GM23338 (cell line): ENCODE data around the gene SEMA3E. TPM values are rescaled to one million over a fixed set of nuclear protein-coding genes. Genes with fewer than 3 reads are reported as not detected.

Experiments used
- ATAC-seq: fragments of 200-7000 bp; cut with Tn5 transposase; 3 replicates; pipeline ENCODE4 v1.9.1; 2020
- DNase-seq: peaks from one replicate; pipeline ENCODE4 v3.0.0-alpha.2; 2015; ENCODE audit warnings: low spot score
- H2AFZ ChIP-seq: fragments of 200-600 bp; sonication (generic); 2 replicates; pipeline ENCODE4 v1.8.0; 2016; ENCODE audit warnings: antibody characterized with exemption, mild to moderate bottlenecking, moderate library complexity
- H3F3A ChIP-seq: fragments of 200-600 bp; sonication (generic); replicated peaks from 2 replicates; pipeline ENCODE4 v1.8.0; 2017; ENCODE audit warnings: antibody characterized with exemption, mixed run types, low read depth
- H3K27ac ChIP-seq: fragments of 200-600 bp; sonication (generic); 2 replicates; pipeline ENCODE4 v1.6.1; 2016; ENCODE audit warnings: low read depth
- H3K27me3 ChIP-seq: fragments of 200-600 bp; sonication (generic); 2 replicates; pipeline ENCODE4 v1.8.0; 2016; ENCODE audit warnings: mild to moderate bottlenecking, mixed run types, moderate library complexity; ENCODE audit not compliant: insufficient read depth
- H3K36me3 ChIP-seq: fragments of 200-600 bp; sonication (generic); 2 replicates; pipeline ENCODE4 v1.8.0; 2016; ENCODE audit warnings: mild to moderate bottlenecking; ENCODE audit not compliant: insufficient read depth
- H3K4me1 ChIP-seq: fragments of 200-600 bp; sonication (generic); 2 replicates; pipeline ENCODE4 v1.8.0; 2016; ENCODE audit warnings: mild to moderate bottlenecking, moderate library complexity; ENCODE audit not compliant: insufficient read depth
- H3K4me2 ChIP-seq: fragments of 200-600 bp; sonication (generic); 2 replicates; pipeline ENCODE4 v1.7.1; 2017; ENCODE audit warnings: mixed run types
- H3K4me3 ChIP-seq: fragments of 200-600 bp; sonication (generic); 2 replicates; pipeline ENCODE4 v1.6.1; 2016; ENCODE audit warnings: mixed run types
- H3K79me2 ChIP-seq: fragments of 200-600 bp; sonication (generic); replicated peaks from 2 replicates; pipeline ENCODE4 v1.8.0; 2017; ENCODE audit warnings: mild to moderate bottlenecking; ENCODE audit not compliant: insufficient read depth
- H3K9me2 ChIP-seq: fragments of 200-600 bp; sonication (generic); 2 replicates; pipeline ENCODE4 v1.8.0; 2017; ENCODE audit not compliant: insufficient read depth
- H4K20me1 ChIP-seq: fragments of 200-600 bp; sonication (generic); replicated peaks from 2 replicates; pipeline ENCODE4 v1.8.0; 2017; ENCODE audit warnings: mild to moderate bottlenecking; ENCODE audit not compliant: insufficient read depth
- H3K27ac Mint-ChIP-seq: 2 replicates; pipeline ENCODE4 v1.8.0; 2020; ENCODE audit warnings: inconsistent platforms, mild to moderate bottlenecking, moderate library complexity, mixed read lengths
- H3K27me3 Mint-ChIP-seq: 3 replicates; pipeline ENCODE4 v1.8.0; 2022; ENCODE audit warnings: low read depth, mild to moderate bottlenecking, moderate library complexity, mixed read lengths, inconsistent platforms; ENCODE audit not compliant: insufficient read depth, poor library complexity
- H3K36me3 Mint-ChIP-seq: 3 replicates; pipeline ENCODE4 v1.8.0; 2021; ENCODE audit warnings: low read depth, mild to moderate bottlenecking, inconsistent platforms, moderate library complexity, mixed read lengths
- H3K4me1 Mint-ChIP-seq: 3 replicates; pipeline ENCODE4 v1.8.0; 2020; ENCODE audit warnings: mild to moderate bottlenecking, inconsistent platforms, mixed read lengths
- H3K4me3 Mint-ChIP-seq: 3 replicates; pipeline ENCODE4 v1.8.0; 2021; ENCODE audit warnings: moderate library complexity, mild to moderate bottlenecking, inconsistent platforms, mixed read lengths
- H3K9me3 Mint-ChIP-seq: 3 replicates; pipeline ENCODE4 v1.8.0; 2020; ENCODE audit warnings: moderate library complexity, mild to moderate bottlenecking, inconsistent platforms, mixed read lengths
- CREB1 ChIP-seq: fragments of 250-450 bp; sonication (Bioruptor Pico); IDR thresholded peaks from 2 replicates; pipeline ENCODE4 v1.5.0; 2020; ENCODE audit warnings: low read depth, mild to moderate bottlenecking, moderate library complexity
- CTCF ChIP-seq, 2 experiments: fragments of 200-600 bp in 1 of 2; sonication (generic) in 1 of 2; conservative IDR thresholded peaks; 2 replicates each; pipeline versions ENCODE4 v1.5.1 to v1.6.1; 2016 to 2017; ENCODE audit warnings: antibody characterized with exemption in 2 of 2, low read depth in 2 of 2, mild to moderate bottlenecking in 2 of 2, moderate library complexity in 1 of 2
- ETS1 ChIP-seq: IDR thresholded peaks from 2 replicates; pipeline ENCODE4 v1.6.1; 2016; ENCODE audit warnings: antibody characterized with exemption
- EZH2 ChIP-seq: fragments of 200-600 bp; sonication (generic); IDR thresholded peaks from one replicate; pipeline ENCODE4 v1.8.0; 2017; ENCODE audit warnings: antibody characterized with exemption, mild to moderate bottlenecking, low read depth; ENCODE audit not compliant: unreplicated experiment
- JUNB ChIP-seq: IDR thresholded peaks from one replicate; pipeline ENCODE4 v1.6.1; 2016; ENCODE audit warnings: antibody characterized with exemption; ENCODE audit not compliant: unreplicated experiment
- POLR2AphosphoS5 ChIP-seq: IDR thresholded peaks from 2 replicates; pipeline ENCODE4 v1.6.1; 2016; ENCODE audit warnings: antibody characterized with exemption, low read depth
- REST ChIP-seq: IDR thresholded peaks from one replicate; pipeline ENCODE4 v1.6.1; 2018; ENCODE audit warnings: antibody characterized with exemption; ENCODE audit not compliant: unreplicated experiment
- STAT1 ChIP-seq: IDR thresholded peaks from one replicate; pipeline ENCODE4 v1.6.1; 2016; ENCODE audit warnings: antibody characterized with exemption; ENCODE audit not compliant: unreplicated experiment
- ZNF114 ChIP-seq: fragments of 250-450 bp; sonication (Bioruptor Pico); IDR thresholded peaks from 2 replicates; pipeline ENCODE4 v1.5.0; 2020; ENCODE audit warnings: mild to moderate bottlenecking, moderate library complexity
- ZNF331 ChIP-seq: fragments of 250-450 bp; sonication (Bioruptor Pico); IDR thresholded peaks from 2 replicates; pipeline ENCODE4 v1.5.0; 2020; ENCODE audit warnings: low read depth, mild to moderate bottlenecking, moderate library complexity
- polyA plus RNA-seq: library from polyadenylated mRNA; unstranded; fragments of >200 nt; fragmentation: Nextera tagmentation; extraction: Ambion mirVana; gene quantifications from 2 replicates; pipeline ENCODE4 v1.2.1, GENCODE V29; 2016
- total RNA-seq: library from RNA; depleted of rRNA; stranded (reverse); fragments of >200 nt; shearing (Covaris generic); gene quantifications from 2 replicates; pipeline ENCODE4 v1.2.3, GENCODE V29; 2014

The SEMA3E gene
- total and polyA plus RNA-seq, 2 experiments from 2014 or later = 5.4 to 15.7 TPM

GRCh38 chr7:83455612-83456011, 193.3 kb downstream of the SEMA3E start:
- no peak overlapping the region for H3K4me3 Mint-ChIP-seq
- TF ChIP-seq STAT1 (no peak), POLR2AphosphoS5 (no peak), ZNF331 (CRISPR knock-in tag) (no peak), CREB1 (CRISPR knock-in tag) (no peak), CTCF (conservative IDR thresholded peaks at IDR 0.05; ENCODE audit: low read depth in 2 of 2) (no peak), REST (no peak), ETS1 (no peak), EZH2 (no peak), ZNF114 (no peak), JUNB (no peak)
- H3K4me1 ChIP-seq = peaks cover 58% of the 10 kb centered on the region

More at GRCh38 chr7:83455612-83456011, 193.3 kb downstream of the SEMA3E start:
- peaks cover 11% of the 10 kb centered on the region for H3K27me3 Mint-ChIP-seq
- Histone ChIP-seq H3K27me3 (no peaks in the 10 kb centered on the region), H3K4me3 (no peak overlapping the region), H3K79me2 (peaks cover 8% of the 10 kb centered on the region), H3K9me2 (no peaks in the 10 kb centered on the region), H3K4me2 (peak overlapping the region; percentile 19; the same call in 1 of the 2 replicates), H3K27ac (no peak overlapping the region), H3F3A (0 out of 2 replicates have a peak, but pooled peaks cover 4% of the 10 kb centered on the region), H2AFZ (peak overlapping the region; percentile 5; the same call in 1 of the 2 replicates), H3K36me3 (no peaks in the 10 kb centered on the region), H4K20me1 (no peaks in the 10 kb centered on the region)
- peaks cover 11% of the 10 kb centered on the region for H3K36me3 Mint-ChIP-seq
- H3K9me3 Mint-ChIP-seq = peaks cover 11% of the 10 kb centered on the region
- H3K27ac Mint-ChIP-seq = peak overlapping the region; percentile 24; the same call in 1 of the 2 replicates
- H3K4me1 Mint-ChIP-seq = peaks cover 58% of the 10 kb centered on the region
- no peak for DNase-seq
- ATAC-seq = no peak
